IPS DF 4.7 (cell line): Measurements from ENCODE around the gene VWA5B2.

Source experiments
- DNase-seq: peaks from one replicate; pipeline ENCODE4 v3.0.0-alpha.2; 2013; ENCODE audit warnings: low spot score; ENCODE audit errors: extremely low read depth

The VWA5B2 gene

DNA sequence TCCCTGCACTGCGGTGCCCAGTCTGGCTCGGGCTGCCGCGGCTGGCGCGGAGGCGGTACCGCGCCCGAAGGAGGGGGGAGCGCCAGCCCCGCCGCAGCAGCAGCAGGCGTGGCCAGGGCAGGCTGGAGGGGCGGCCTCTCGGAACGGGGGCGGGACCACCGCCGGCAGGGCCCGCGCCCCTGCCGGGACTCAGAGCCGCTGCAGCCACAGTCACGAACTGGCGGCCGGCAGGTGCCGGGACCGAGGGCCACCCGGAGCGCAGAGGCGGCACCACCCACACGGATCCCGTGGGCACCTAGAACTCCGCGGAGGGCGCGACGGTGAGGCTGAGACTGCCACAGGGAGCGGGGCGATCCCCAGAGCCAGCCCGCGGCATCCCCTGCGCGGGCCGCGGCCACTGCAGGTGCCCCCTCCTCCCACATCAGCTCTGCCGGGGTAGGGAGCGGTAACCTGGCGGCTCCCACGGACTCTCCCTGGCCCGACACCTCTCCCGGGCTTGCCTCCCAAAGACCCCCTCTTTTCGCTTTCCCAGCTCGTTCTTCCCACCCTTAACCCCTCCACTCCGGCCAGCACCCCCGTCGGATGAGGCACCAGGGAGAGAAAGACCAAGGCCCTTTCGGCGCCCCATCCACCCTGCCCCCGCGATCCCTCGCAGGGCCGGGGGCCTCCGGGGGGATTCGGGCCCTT, at the start of gene VWA5B2:
TSS of gene VWA5B2 (plus strand) at position 192 of the 687 bp plus-strand sequence. CDS start 944 bp downstream, outside the sequence.
- DNase-seq: no peak

DNA sequence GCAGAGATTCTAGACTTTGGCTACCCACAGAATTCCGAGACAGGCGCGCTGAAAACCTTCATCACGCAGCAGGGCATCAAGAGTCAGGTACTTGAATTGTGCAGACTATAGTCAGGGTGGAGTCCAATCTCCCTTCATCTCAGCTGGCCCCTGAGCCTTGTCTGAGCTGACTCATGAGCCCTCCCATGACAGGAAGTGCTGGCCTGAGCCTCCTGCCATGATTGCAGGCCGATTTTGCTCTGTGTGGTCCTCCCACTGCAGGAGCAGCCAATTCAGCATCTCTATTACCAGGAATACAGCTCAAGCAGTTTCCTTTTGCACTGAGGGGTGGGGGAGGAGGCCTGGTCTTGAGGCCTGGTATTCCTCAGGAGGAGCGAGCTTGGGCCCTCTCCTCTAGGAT, 49.2 kb upstream of the VWA5B2 start:
- DNase-seq: no peak

DNA sequence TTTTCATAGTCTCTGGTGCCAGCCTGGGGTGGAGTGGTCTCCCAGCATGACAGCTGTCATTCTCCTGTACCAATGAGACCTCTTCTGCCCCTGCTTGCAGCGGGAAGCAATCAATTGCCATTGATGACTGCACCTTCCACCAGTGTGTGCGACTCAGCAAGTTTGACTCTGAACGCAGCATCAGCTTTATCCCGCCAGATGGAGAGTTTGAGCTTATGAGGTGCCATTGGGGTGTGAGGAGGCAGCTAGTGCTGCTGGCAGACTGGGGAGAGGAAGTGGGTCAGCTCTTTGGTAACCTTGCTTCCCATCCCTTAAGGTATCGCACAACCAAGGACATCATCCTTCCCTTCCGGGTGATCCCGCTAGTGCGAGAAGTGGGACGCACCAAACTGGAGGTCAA, 47.8 kb upstream of the VWA5B2 start:
- no peak for DNase-seq

DNA sequence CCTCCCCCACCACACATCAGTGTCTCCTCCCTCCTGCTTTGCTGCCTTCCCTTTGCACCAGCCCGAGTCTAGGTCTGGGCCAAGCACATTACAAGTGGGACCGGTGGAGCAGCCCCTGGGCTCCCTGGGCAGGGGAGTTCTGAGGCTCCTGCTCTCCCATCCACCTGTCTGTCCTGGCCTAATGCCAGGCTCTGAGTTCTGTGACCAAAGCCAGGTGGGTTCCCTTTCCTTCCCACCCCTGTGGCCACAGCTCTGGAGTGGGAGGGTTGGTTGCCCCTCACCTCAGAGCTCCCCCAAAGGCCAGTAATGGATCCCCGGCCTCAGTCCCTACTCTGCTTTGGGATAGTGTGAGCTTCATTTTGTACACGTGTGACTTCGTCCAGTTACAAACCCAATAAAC, 45.7 kb upstream of the VWA5B2 start:
- no peak for DNase-seq

DNA sequence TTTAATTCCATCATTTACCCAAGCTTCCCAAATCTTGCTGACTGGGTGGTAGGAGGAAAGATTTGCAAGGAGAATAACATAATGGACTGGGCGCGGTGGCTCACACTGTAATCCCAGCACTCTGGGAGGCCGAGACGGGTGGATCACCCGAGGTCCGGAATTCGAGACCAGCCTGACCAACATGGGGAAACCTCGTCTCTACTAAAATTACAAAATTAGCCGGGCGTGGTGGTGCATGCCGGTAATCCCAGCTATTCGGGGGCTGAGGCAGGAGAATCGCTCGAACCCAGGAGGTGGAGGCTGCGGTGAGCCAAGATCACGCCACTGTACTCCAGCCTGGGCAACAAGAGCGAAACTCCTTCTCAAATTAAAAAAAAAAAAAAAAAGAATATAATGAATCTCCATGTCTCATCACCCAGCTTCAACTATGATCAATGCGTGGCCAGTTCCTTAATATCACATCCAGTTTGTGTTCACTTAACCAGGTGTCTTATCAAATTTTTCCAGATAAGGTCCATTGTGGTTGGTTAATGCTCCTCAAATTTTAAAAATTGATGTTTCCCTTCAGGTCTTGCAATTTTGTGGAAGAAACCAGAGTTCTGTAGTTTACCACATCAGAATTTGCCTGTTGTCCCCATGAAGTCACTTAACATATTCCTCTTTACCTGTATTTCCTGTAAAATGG, 44.7 kb upstream of the VWA5B2 start:
- DNase-seq: no peak

DNA sequence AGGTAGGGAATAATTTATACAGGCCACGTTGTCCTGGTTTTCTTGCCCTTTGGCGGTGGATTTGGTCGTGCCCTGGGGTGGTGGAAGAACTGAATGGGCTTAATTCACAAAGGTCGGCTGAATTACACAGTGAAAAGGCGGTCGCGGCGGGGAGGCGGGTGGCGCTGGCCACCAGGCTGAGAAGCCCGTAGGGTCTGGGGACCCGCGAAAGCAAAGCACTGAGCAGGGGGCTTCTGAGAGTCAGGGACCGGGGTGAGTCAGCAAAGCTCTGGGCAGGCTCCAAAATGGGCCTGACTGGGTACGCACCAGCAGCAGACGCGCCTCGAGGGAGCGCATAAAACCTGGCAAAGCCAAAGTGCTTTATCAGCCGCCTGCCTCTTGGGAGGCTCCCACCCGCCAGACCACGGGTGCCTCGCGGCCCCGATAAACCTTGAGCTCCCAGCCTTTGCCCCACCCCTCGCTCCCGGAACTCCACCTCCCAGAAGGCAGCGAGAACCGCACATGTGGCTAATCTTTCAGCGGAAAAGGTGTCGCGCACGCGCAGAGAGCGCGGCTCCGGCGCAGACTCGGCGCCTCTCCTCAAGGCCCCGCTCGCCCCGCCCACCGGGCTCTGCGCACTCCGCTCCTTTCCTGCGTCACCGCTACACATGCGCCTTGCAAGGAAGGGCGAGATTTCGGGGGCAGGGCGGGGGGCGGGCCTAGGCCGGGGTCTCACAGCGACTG, 43.8 kb upstream of the VWA5B2 start:
- peak; percentile 94 for DNase-seq

DNA sequence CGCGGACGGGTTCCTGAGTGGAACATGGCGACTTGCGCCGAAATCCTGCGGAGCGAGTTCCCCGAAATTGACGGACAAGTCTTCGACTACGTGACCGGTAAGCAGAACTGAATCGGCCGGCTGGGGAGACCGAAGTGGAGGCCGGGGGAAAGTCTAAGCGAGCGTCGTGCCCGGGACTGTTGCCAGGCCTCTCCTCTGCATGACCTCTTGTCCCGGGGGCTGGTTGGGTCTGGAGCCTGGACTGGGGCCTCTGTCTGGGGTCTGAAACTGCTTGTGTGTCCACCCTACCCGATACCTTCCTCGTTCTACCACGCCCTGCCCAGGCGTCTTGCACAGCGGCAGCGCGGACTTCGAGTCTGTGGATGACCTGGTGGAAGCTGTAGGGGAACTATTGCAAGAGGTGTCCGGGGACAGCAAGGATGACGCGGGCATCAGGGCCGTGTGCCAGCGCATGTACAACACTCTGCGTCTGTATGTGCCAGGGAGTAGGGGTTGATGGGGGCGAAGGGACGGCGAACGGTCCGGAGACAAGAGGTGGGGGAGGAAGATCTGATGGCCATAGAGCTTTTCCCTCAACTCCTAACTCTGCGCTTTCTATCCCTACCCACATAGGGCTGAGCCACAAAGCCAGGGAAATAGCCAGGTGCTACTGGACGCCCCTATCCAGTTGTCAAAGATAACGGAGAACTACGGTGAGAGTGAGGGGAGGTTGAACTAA, 43.0 kb upstream of the VWA5B2 start, which contains the start of gene ABCF3:
TSS of gene ABCF3 (plus strand) at position 16 of the 718 bp plus-strand sequence. CDS start at position 25, 9 bp downstream.
- DNase-seq: no peak

DNA sequence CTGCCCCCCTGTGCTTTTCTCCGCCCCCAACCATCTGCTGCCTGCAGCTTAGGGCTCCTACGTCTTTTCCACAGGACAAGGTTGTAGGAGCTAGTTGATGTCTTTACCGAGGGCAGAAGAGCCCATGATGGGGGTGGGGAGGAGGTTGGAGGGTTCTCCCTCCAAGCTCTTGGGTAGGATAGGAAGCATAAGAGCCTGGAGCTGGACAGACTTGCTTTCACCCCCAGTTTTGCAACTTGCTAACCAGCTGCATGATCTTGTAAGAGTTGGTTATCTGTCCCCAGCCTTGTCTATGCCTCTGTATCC, 42.5 kb upstream of the VWA5B2 start:
- no peak for DNase-seq

DNA sequence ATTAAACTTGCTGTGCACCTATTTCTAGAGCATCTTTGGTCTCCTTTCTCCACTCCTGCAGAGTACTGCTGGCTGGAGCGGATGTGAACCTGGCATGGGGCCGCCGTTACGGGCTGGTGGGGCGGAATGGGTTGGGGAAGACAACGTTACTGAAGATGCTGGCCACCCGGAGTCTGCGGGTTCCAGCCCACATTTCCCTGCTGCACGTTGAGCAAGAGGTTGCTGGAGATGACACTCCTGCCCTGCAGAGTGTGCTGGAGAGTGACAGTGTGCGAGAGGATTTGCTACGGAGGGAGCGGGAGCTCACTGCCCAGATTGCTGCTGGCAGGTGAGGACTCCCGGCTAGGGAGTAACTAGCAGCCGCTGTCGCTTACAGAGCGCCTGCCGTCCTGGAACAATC, 41.3 kb upstream of the VWA5B2 start:
- no peak for DNase-seq

DNA sequence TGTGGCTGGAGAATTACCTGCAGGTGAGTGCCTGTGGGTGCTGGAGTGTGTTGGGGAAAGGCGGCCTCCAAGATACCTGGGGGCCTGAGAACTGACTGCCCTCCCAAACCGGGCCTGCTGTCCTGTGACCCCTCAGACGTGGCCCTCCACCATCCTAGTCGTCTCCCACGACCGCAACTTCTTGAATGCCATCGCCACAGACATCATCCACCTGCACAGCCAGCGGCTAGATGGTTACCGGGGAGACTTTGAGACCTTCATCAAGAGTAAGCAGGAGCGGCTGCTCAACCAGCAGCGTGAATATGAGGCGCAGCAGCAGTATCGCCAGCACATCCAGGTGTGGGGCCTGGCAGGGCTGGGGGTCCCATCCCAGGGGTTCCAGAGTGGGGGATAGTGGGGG, 40.0 kb upstream of the VWA5B2 start:
- no peak for DNase-seq

DNA sequence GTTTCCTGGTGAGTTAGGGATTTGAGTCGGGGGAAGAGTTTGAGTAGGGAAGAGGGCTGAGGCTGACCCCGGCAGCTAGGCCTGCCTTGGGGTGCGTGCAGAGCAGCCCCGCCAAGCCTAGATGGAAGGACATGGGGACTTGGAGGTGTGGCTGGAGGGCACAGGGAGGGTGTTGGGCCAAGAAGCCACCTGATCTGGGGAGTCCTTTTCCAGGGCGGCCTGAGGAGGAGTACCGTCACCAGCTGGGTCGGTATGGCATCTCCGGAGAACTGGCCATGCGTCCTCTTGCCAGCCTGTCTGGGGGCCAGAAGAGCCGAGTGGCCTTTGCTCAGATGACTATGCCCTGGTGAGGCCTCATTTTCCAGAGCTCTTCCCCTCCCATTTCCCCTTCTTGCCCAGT, 36.5 kb upstream of the VWA5B2 start:
- DNase-seq: no peak

DNA sequence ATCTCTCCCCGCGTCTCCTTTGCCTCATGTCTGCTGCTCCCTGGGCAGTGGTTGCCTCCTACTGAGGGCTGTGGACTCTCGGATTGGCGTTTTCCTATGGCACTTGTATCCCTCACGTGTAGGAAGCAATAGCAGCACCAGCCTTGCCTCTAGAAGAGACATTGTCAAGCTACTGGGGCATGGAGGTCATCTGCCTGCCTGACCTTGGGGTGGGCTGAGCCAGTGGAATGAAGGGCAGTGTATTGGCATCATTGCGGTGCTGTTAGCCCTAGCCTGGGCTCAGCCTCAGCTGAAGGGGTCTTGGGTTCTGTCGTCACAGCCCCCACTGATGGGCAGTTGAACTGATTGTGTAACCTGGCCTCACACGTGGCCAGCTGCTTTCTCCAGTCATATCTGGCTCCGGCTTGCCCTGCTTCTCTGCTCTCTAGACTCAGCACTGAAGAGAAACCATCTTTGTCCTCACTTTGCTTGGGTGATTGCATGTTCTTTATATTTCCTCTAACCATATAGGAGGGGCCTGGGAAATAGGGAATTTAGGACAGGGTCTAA, 35.3 kb upstream of the VWA5B2 start:
- no peak for DNase-seq

DNA sequence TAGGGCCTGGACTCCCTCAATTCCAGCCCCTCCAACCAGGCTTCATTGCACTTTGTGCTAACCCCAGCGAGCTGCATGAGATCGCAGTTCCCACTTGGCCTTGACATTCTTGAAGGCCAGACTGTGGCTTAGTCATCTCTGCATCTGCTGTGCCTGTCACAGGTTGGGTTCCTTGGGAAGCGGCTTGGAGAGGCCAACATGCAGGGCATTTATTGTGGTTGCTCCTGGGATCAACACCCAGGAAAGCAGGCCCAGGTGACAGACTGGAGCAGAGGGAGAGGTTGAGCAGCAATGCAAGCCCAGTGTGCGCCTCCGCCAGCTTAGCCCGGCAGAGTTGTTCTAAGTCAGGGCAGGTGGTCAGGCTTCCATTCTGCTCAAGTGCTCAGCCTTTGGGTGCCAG, 32.8 kb upstream of the VWA5B2 start:
- DNase-seq: no peak

DNA sequence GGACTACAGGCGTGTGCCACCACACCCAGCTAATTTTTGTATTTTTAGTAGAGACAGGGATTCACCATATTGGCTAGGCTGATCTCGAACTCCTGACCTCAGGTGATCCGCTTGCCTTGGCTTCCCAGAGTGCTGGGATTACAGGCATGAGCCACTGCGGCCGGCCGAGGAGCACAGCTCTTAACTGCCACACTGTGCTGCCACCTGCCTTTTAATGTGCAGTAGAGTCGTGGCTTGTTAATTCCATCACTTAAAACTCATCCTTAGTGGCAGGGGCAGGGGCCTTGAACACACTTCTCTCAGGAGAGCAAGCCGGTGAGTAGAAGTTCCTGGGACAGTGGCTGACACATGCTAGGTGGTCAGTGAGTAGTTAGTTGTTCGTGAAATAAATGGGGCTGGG, 30.9 kb upstream of the VWA5B2 start:
- DNase-seq: no peak

DNA sequence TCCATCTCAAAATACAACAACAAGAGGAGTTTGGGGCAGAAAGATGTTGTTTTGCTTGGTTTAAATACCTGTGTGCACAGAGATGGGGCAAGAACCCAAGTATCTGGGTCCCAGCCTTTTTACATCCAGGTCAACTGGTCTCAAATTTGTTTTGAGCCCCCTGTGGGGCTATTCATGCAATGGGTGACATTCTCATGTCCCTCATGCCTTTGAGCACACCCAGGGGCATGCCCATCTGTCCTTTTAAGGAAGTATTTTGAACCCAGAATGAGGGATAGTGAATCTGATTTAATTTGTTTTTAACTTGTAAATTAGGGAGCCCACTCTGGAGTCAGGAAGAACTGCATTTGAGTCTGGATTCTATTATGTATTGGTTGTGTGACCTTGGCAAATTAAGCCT, 28.6 kb upstream of the VWA5B2 start:
- no peak for DNase-seq

DNA sequence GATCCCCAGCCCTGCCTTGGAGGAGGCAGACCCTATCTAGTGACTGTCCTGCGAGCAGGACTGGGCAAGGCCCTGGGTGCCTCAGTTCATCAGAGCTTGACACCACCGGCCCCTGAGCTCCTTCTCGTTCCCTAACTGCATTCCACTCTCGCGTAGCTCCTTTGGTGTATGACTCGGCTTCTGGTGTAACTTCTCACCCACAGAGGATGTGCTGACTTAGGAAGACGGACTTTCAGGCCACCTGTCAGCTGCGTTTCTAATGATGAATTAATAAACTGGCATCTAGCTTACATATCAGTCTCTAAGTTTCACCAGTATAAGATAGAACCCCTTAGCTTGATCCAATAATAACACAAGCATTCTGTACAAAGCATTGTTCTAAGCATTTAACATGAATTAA, 25.9 kb upstream of the VWA5B2 start:
- no peak for DNase-seq

DNA sequence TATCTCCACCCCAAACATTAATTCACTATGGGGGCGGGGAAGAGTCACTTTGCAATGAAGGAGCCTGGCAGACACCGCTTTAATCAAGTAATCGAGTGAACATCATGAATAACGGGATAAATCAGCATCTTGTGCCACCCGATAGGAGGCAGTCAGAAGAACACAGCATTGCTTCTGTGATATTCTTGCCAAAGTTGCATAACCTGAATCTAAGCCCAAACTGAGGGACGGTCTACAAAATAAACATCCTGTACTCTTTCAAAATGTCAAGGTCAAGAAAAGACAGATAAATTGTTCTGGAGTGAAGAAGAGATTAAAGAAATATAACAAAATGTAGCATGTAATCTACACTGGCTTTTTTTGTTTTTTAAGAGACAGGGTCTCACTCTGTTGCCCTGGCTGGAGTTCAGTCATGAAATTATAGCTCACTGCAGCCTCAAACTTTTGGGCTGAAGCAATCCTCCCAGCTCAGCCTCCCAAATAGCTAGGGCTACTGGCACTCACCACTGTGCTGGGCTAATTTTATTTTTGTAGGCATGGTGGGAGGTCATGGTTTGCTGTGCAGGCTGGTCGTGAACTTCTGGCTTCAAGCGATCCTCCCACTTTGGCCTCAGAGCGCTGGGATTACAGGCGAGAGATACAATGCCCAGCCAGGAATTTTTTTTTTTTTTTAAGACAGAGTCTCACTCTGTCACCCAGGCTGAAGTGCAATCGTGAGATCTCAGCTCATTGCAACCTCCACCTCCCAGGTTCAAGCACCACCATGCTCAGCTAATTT, 20.1 kb upstream of the VWA5B2 start:
- no peak for DNase-seq

DNA sequence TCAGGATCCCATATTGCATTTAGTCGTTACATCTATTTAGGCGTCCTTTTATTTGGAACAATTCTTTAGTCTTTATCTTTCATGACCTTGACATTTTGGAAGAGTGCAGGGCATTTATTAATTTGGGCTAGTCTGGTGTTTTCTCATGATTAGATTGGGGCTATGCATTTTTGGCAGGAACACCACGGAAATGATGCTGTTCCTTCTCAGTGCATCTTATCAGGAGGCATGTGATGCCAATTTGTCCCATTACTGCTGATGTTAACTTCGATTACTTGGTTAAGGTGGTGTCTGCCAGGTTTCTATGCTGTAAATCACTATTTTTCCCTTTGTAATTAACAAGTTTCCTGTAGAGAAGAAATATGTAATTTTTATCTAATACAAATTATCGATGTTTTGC, 18.1 kb upstream of the VWA5B2 start:
- no peak for DNase-seq

DNA sequence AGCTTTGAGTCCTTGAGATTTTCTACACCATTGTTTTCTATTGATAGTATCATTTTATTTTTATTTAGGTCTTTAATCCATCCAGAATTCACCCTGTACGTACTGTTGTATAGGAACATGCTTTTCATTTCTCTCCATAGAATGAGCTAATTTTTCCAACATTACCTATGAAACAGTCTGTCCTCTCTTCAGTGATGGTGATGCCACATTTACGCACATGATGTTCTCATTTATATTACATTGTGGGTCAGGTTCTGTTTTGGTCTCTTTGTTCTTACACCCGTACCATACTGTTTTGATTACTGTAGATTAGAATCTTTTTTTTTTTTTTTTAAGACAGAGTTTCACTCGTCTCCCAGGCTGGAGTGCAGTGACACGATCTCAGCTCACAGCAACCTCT, 17.7 kb upstream of the VWA5B2 start:
- no peak for DNase-seq

DNA sequence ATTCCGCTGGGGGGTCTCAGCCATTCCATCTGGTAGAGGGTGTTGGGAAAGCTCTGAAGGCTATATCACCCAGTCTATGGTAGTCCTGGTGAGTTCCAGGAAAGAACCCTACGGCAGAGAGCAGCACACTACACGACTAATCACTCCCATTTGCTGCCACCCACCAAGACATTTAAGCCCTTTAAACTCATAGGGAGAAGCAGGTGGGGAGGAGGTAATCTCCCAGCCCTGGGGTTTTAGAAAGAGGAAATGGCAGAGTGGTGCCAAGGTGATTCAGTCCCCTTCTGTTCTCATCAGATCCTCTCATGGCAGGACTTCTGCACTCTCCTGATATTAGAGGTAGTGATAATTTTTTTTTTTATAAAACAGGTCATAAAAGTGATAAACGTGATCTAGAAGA, 10.6 kb upstream of the VWA5B2 start:
- no peak for DNase-seq

DNA sequence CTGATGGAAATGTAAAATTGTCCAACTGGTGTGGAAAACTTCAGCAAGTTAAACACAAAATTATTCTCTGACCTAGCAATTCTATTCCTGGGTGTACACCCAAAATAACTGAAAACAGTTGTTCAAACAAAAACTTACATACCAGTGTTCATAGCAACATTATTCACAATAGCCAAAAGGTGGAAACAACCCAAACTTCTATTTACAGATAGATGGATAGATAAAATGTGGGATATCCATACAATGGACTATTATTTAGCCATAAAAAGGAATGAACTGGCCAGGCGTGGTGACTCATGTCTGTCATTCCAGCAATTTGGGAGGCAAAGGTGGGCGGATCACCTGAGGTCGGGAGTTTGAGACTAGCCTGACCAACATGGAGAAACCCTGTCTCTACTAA, 6.9 kb upstream of the VWA5B2 start:
- DNase-seq: no peak
